Measurements from ENCODE around the gene ARSG.

GRCh38 chr17:68298601-68299000 is 7.3 kb downstream of the ARSG start:
- TF ChIP-seq POLR2A (IDR thresholded peaks at IDR 0.05; ENCODE audit: low read depth, low read length) (no peak), CTCF (IDR thresholded peaks at IDR 0.05 in 2 of 3, conservative IDR thresholded peaks at IDR 0.05 in 1 of 3; ENCODE audit: control insufficient read depth in 2 of 3, extremely low read depth in 1 of 3, insufficient read depth in 1 of 3, low read depth in 3 of 3, low read length in 3 of 3) (no peak), ATF2 (IDR thresholded peaks at IDR 0.05; ENCODE audit: low read length) (no peak), RAD51 (IDR thresholded peaks at IDR 0.05) (no peak), CHD4 (IDR thresholded peaks at IDR 0.05) (no peak), MTA3 (IDR thresholded peaks at IDR 0.05; ENCODE audit: borderline replicate concordance, low read length) (no peak), FOXK2 (IDR thresholded peaks at IDR 0.05) (no peak), CEBPB (IDR thresholded peaks at IDR 0.05; ENCODE audit: borderline replicate concordance in 1 of 2, low read depth in 2 of 2, low read length in 2 of 2) (no peak), HDAC6 (IDR thresholded peaks at IDR 0.05; ENCODE audit: unreplicated experiment) (no peak)
